ENCODE results near the gene PKHD1. TPM values are rescaled to one million over a fixed set of nuclear protein-coding genes. Genes with fewer than 3 reads are reported as not detected.

The PKHD1 gene
- total RNA-seq, 1 experiment from 2014 or later = 3.4 TPM

DNA sequence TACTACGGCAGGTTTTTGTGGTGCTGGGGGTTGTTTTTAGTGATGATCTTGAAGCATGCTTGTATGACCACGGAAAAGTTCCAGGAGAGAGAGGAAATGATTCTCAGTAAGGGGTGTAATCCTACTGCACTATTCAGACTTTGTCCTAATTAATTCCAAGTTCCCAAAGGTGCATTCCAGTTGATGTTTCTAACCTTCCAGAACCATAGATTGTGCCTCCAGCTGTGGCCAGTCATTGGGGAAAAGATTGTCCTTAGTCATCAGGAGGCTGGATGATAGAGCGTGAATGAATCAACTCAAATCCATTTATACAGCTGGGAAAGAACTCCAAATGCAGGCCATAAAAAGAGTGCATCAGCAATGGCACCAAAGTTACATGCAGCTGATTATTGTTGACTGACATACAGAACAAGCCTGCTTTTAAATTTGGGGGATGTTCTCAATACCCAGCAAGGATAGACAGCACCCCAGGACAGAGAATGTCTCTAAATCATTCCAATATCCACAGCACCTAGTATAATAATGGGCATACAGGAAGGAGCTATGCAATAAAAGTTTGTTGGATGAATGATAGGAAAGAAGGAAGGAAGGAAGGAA lies 27.8 kb upstream of the PKHD1 start:
- DNase-seq (ENCODE audit: low read depth) = peak; percentile 67
- in situ Hi-C loops (cut with HindIII; ENCODE audit: low pct_unique_long_range_greater_than_20kb, low sequenced_read_pairs) = no loop called here

DNA sequence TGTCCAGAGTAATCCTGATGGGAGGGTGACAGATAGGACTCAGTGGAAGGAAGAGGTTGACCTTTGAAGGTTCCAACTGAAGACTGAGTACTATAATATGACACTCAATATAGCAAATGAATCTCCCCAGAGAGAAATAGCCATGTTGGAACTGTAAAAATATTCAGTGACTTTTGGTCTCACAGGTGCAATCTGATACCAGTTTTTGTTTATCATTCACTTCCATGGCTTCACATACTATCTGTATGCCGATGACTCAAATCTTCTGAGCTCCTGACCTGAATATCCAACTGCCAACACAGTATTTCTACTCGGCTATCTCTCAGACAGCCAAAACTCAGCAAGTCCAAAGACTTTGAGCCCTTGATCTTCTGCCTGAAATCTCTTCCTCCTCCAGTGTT lies 21.8 kb upstream of the PKHD1 start:
- in situ Hi-C loops (cut with HindIII; ENCODE audit: low pct_unique_long_range_greater_than_20kb, low sequenced_read_pairs) = no loop called here
- peak; percentile 37 for DNase-seq (ENCODE audit: low read depth)

DNA sequence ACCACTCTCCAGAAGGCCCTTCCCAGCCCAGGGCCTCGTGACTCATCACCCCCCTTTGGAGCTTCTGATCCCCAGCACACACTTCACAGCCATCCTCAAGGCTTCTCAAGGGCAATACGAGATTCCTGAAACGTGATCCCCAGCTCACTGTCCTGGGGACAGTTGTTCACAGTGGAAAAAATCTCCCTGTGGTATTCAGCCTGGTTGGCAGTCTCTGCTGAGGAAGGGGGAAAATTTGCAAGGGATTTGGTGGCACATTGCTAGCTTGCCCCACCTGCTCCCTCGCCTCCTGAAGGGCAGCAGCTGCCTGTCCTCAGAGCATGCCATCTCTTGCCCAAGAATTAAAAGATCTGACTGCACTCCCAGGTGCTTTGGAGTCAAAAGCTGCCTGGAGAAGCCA lies 20.7 kb upstream of the PKHD1 start:
- DNase-seq (ENCODE audit: low read depth) = no peak

DNA sequence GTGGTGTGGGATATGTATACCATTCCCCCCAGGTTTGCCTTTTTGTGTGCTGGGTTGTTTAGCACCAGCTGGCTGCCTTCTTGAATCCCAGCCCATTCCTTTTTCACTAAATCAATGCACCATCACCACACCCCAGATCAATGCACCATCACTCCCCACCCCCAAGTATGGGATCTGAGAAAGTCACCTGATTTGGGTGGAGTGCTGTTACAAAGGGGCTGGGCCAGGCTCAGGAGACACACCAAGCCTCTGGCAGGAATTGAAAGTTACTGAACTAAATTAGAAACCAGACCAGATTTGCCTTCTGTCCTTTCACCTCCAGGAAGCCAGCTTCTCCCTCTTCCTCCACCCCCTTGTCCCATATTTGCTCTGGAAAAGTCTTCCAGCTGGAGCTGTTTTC lies 19.6 kb upstream of the PKHD1 start:
- no peak for DNase-seq (ENCODE audit: low read depth)
- in situ Hi-C loops (cut with HindIII; ENCODE audit: low pct_unique_long_range_greater_than_20kb, low sequenced_read_pairs) = no loop called here

More for the DNA sequence above, 20.7 kb upstream of the PKHD1 start:
- in situ Hi-C loops (cut with HindIII; ENCODE audit: low pct_unique_long_range_greater_than_20kb, low sequenced_read_pairs) = no loop called here

DNA sequence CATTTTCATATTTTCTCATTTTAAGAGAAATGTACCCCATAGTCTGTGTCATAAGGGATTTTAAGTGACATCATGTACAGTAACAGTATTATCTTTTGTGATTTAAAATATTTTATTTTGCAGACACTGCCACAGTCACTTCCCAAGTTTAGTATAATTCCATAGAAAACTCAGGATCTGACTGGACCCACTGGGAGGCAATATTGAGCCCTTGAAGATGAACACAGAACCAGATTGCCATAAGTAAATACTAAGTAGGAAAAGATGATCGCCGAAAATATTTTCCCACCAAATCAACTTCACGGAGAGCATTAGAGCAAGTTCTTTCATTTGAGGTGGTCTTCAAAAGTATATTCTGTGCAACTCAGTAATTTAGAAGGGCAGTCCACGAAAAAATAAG lies 17.6 kb upstream of the PKHD1 start:
- DNase-seq (ENCODE audit: low read depth) = no peak

DNA sequence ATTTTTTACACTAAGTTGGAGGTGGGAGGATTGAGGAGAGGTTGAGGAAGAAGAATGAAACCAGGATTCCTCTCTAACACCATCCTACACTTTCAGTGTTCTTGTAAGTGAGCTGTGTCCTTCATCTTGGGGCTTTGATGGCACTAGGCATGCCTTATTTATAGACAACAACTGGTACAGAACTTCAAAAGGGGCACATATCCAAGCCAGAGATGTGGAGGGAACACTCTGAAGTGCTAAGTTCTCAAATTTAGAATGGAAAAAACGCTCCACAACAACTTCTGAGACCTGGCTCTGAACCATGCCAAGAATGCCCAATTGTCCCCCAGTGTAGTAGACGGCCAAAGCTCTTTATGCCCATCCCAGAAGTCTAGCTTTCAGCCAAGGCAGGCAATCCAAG lies 16.2 kb upstream of the PKHD1 start:
- no peak for DNase-seq (ENCODE audit: low read depth)
- in situ Hi-C loops (cut with HindIII; ENCODE audit: low pct_unique_long_range_greater_than_20kb, low sequenced_read_pairs) = no loop called here

More for the DNA sequence above, 17.6 kb upstream of the PKHD1 start:
- in situ Hi-C loops (cut with HindIII; ENCODE audit: low pct_unique_long_range_greater_than_20kb, low sequenced_read_pairs) = no loop called here

DNA sequence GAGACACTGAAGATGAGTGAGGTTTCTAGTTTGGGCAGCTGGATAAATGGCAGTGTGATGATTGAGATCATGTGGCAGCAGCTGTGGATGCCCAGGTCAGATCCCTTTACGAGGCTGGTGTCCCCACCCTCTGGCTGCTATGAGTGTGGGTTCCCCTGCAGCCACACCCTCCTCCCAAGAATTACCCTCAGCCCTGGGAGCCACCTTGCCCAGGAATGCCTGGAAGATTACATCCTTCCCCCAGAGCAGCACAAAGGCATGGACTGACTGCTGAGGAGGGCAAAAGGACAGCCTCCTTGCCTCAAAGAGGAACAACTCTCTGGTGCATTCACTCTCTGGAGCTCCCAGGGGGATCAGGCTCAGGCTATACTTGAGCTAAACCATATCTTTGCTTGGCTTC lies 15.0 kb upstream of the PKHD1 start:
- DNase-seq (ENCODE audit: low read depth) = no peak
- in situ Hi-C loops (cut with HindIII; ENCODE audit: low pct_unique_long_range_greater_than_20kb, low sequenced_read_pairs) = no loop called here

DNA sequence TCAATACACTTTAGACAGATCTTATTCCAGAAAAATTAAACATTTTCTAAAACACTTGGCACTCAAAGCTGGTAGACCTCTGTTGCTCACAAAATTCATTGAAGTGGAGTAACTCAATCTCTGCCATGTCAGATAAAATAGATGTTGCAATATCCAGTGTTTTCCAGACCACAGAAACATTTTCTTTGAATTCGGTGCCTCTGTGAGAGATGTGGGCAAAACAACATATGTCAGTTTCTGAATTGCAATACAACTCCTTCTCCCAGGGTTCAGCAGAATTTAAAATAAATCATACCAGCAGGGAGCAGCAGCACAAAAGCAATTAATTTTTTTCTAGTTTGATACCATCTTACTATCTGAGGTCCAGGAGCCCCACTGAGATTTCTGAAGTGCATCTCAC lies 11.3 kb upstream of the PKHD1 start:
- DNase-seq (ENCODE audit: low read depth) = no peak
- in situ Hi-C loops (cut with HindIII; ENCODE audit: low pct_unique_long_range_greater_than_20kb, low sequenced_read_pairs) = no loop called here

DNA sequence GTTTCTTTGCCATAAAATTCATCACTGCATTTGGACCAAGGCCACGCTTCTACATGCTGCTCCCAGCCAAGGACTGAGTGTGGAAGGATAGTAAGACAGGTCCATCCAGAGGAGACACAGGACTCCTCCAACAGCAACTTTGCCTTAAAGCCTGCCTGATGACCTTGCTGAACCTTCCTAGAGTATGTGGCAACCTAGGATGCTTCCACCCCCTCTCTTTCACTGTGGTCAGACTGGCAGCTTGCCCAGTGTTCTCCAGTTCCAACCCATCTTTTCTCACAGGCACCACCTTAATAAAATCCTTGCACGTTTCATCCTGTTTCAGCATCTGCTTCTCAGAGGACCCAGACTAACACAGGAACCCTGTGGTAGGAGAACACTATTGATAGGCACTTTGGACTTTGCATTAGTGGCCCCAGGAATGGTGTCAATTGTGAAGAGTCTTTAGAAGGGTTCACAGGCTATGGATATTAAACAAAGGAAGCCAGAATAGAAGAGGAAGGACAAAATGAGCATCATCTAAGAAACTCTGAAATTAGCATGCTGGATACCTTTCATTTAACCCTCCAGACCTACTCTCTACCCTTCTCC lies 2.4 kb upstream of the PKHD1 start:
- peak; percentile 56 for DNase-seq (ENCODE audit: low read depth)

DNA sequence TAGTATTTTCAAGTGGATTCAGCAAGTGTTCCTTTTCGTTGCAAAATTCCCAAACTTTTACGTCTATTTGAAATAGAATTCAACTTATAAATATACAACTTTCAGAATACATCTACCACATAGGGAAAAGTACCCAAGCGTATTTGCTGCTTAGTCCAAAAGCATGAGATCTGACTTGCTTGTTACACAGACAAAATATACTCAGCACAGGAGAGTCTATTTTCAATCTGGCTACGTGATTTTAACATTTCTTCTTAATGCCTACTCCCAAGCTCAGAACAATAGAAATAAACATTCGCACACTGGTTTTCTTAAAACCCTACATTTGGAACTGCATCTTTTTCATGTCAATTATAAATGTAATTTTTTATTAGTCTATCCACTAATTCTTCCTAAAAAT lies 672 bp downstream of the PKHD1 start:
- DNase-seq (ENCODE audit: low read depth) = no peak
- in situ Hi-C loops (cut with HindIII; ENCODE audit: low pct_unique_long_range_greater_than_20kb, low sequenced_read_pairs) = no loop called here

More for the DNA sequence above, 2.4 kb upstream of the PKHD1 start:
- in situ Hi-C loops (cut with HindIII; ENCODE audit: low pct_unique_long_range_greater_than_20kb, low sequenced_read_pairs) = no loop called here

DNA sequence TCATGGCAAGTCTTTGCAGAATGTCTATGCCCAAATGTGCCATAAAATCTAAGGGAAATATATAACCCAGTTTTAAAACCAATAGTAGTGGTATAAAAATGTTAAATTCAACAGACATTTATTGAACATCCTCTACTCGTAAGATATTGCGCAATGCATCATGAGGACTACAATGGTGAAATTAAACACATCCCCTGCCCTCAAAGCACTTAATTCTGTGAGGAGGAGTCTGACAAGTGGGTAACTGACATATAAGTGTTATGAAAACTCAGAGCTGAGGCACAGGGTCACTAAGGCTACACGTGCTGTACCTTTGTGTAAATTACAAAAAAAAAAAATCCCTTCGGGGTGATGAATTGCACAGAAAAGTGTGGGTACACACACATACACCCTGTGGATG lies 6.2 kb downstream of the PKHD1 start:
- in situ Hi-C loops (cut with HindIII; ENCODE audit: low pct_unique_long_range_greater_than_20kb, low sequenced_read_pairs) = no loop called here
- DNase-seq (ENCODE audit: low read depth) = no peak

DNA sequence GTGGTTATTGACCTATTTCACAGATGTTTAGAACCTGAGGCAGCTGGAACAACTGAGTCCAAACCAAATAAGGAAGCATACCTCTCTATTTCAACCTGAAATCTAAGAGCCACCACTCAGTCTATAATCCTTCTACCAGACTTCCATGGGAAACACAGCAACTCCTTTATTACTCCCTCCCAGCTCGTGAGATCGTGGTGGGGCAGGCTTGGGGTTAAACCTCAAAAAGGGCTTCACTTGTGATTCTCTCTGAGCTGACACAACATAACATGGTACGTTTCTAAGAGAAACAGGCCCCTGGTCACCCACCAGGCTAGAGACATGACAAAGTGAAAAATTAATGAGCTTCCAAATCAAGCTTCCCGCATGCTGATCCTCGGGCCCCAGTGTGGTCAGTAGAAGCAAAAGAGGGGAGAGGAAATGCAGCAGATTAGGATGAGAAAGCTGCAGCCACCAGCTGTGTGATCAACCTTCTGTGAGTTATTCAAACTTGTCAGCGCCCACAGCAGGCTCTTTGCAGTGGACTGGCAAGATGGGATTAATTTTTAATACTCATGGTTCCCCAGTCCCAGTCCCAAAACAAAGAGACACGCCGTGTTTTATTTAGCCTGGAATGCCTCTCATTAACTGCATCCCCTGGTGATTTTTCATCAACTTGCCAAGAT lies 9.3 kb downstream of the PKHD1 start:
- in situ Hi-C loops (cut with HindIII; ENCODE audit: low pct_unique_long_range_greater_than_20kb, low sequenced_read_pairs) = no loop called here
- no peak for DNase-seq (ENCODE audit: low read depth)

DNA sequence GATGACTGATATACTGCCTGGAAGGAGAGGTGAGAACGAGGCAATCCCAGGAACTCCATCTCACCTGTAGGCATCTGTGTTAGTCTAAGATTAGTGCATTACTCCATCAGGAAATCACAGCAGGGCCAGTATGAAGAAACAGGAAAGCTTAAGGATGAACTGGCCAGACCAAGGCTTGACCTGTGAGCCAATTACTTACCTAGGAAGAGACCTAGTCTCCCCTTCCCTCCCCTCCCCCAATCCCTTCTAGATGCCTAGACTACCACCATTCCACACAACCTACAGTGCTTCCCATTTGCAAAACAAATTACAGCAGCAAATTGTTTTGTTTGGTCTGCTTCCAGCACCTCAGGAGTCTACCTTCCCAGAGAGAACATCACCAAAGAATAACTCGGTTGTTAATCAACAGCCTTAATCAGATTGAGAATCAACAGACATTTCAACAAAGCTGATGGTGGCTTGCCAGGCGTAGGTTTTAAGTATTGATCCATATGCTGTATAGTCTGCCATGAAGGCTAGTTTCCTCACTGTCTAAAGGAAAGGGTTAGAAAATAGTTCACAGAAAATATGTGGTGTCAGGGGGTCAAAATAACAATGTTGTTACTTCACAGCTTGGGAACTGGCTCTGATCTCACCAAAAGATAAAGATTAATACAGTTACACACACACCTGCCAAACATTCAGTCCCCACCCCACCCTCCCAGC lies 10.1 kb downstream of the PKHD1 start:
- peak; percentile 99 for DNase-seq (ENCODE audit: low read depth)
- in situ Hi-C loops (cut with HindIII; ENCODE audit: low pct_unique_long_range_greater_than_20kb, low sequenced_read_pairs) = no loop called here

DNA sequence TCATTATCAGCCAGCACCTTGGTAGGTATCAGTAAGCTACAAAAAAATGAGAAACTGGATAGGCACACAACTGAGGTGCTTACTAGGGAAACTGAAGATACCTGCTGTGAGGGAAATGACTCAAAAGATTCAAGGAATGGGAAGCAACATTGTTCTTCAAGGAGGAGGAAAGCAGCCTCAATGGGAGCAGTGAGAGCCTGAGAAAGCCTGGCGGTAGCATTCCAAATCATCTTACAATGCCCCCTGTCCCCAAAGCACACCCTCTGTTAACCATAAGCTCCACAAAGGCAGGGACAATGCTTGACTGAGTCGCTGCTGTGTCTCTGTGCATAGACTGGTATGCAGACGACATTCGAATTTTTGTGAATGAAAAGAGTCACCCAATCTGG lies 10.6 kb downstream of the PKHD1 start:
- in situ Hi-C loops (cut with HindIII; ENCODE audit: low pct_unique_long_range_greater_than_20kb, low sequenced_read_pairs) = no loop called here
- no peak for DNase-seq (ENCODE audit: low read depth)

DNA sequence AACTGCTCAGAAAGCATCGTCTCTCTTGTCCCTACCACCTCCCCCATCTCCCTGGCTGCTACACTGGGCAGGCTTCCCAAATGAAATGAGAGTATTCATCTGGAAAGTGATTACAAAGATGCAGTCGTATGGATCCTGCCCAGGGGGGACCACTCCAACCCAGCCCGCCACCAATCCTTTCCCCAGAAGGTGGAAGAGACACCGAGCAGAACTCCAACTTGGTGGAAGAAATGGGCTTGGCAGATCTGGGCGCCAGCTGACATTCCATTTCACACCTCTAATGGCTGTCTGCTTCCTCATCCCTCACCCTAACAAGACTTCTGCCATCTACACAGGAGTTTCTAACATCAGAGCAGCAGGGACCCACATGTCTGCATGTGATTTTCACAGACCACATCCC lies 12.7 kb downstream of the PKHD1 start:
- in situ Hi-C loops (cut with HindIII; ENCODE audit: low pct_unique_long_range_greater_than_20kb, low sequenced_read_pairs) = no loop called here
- peak; percentile 27 for DNase-seq (ENCODE audit: low read depth)

DNA sequence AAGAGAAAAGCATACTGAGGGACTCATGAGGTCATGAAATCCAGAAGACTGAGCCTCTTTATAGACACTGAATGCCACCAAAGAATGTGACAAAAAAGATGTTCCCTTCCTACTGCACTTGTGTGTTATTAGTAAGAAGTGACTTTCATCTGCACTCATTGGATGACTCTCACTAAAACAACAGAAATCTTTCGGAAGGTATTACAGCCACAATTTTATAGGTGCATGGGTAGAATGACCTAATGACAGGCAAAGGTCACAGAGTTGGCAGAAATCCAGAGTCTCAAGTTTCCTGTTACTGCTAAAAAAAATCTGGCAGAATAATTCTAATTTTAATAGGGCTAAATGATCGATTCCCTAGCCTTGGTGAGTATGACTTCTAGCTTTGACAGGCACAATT lies 13.3 kb downstream of the PKHD1 start:
- DNase-seq (ENCODE audit: low read depth) = peak; percentile 62
- in situ Hi-C loops (cut with HindIII; ENCODE audit: low pct_unique_long_range_greater_than_20kb, low sequenced_read_pairs) = no loop called here

DNA sequence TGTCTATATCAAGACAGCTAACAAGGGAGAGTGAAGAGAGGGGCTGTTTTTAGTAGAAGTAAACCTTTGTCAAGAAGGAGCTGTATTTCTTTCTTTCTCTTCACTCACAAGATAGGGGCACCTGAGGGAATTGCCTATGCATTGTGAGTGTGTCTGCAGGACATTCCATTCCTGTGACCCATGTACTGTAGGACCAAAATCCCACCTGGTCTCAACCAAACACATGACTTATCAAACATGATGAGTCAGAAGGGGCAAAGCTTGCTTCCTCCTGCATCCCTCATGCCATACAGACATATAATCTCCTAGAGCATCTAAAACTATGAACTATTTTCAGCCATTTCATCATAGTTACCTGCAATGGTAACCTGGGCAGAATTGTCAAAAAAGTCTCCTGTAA lies 21.8 kb downstream of the PKHD1 start:
- DNase-seq (ENCODE audit: low read depth) = peak; percentile 41
- in situ Hi-C loops (cut with HindIII; ENCODE audit: low pct_unique_long_range_greater_than_20kb, low sequenced_read_pairs) = no loop called here

DNA sequence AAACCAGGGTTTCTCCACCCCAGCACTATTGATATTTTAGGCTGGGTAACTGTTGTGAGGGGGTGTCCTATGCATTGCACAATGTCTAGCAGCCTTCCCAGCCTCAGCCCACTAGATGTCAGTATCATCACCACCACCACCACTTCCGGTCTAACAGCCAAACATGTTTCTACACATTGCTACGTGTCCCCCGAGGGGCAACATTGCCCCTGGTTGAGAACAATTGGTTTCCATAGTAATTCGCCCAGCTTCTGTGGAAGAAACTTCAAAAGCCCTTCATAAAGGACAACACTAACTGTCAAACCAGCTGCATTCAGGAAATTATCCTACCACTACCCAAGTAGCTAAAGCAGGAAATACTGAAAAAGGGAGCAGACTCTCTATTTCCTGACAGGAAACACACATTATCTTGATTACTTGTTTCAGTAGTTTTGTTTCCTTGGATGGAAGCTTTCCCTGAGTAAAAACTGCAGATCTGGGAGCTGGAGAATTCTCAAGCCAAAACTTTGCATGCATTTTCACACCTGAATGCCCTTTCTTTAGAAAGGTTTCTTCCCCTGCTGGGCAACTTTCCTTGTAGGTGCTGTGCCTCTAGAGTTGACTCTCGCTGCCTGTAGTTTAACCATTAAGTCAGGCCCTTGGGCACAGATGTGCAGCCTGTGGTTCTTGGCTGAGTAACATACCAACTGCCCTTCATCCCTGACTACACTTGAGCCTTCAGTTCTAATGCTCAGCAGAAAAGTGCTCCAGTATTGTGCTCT lies 23.6 kb downstream of the PKHD1 start:
- in situ Hi-C loops (cut with HindIII; ENCODE audit: low pct_unique_long_range_greater_than_20kb, low sequenced_read_pairs) = no loop called here
- peak; percentile 64 for DNase-seq (ENCODE audit: low read depth)

DNA sequence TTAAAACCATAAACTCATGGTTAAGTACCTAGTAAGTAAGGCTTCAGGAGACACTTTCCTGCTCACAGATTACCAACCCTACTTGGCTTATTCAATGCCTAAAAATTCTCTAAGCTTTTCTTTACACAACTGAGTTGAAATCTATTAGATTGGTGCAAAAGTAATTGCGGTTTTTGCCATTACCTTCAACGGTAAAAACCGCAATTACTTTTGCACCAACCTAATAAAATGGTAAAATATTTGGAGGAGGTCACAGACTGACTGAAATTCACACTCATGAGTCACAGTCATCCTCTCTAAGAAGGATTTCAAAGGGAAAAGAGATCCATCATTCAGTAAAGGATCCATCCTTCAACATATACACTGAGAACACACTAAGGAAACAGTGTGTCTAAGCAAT lies 25.9 kb downstream of the PKHD1 start:
- DNase-seq (ENCODE audit: low read depth) = no peak
- in situ Hi-C loops (cut with HindIII; ENCODE audit: low pct_unique_long_range_greater_than_20kb, low sequenced_read_pairs) = no loop called here

Data from Caki2 (cell line).